Keratinocyte (primary cell): Measurements from ENCODE around the gene LHX2. TPM values are rescaled to one million over a fixed set of nuclear protein-coding genes. Genes with fewer than 3 reads are reported as not detected.

ENCODE experiments used
- DNase-seq: peaks from one replicate; pipeline ENCODE4 v3.0.0-alpha.2; 2011; ENCODE audit warnings: low read depth, missing footprints, low spot score
- FAIRE-seq: peaks from 2 replicates; lab custom pipeline; 2011; peaks lifted over from hg19 to GRCh38; lab: Jason Lieb, UNC
- H2AFZ ChIP-seq: 2 replicates; pipeline ENCODE4 v1.6.0; 2012; ENCODE audit warnings: low read length, control low read depth, inconsistent platforms; ENCODE audit not compliant: control insufficient read depth
- H3K27ac ChIP-seq: 2 replicates; pipeline ENCODE4 v1.5.1; 2011; ENCODE audit warnings: low read length; ENCODE audit not compliant: control insufficient read depth, insufficient read depth
- H3K27me3 ChIP-seq: 3 replicates; pipeline ENCODE4 v1.6.0; 2011; ENCODE audit warnings: low read length; ENCODE audit not compliant: control insufficient read depth, insufficient read depth; ENCODE audit errors: extremely low read depth
- H3K36me3 ChIP-seq, 2 experiments: 2 replicates in 1 of 2; 3 replicates in 1 of 2; pipeline ENCODE4 v1.5.1; 2011; ENCODE audit warnings: low read length in 2 of 2, mild to moderate bottlenecking in 1 of 2; ENCODE audit not compliant: control insufficient read depth in 2 of 2, insufficient read depth in 2 of 2; ENCODE audit errors: extremely low read depth in 1 of 2
- H3K4me1 ChIP-seq: 3 replicates; pipeline ENCODE4 v1.5.1; 2011; ENCODE audit warnings: low read length; ENCODE audit not compliant: control insufficient read depth, insufficient read depth; ENCODE audit errors: extremely low read depth
- H3K4me2 ChIP-seq: 3 replicates; pipeline ENCODE4 v1.6.0; 2011; ENCODE audit warnings: low read depth, low read length; ENCODE audit not compliant: control insufficient read depth, insufficient read depth; ENCODE audit errors: extremely low read depth
- H3K4me3 ChIP-seq, 3 experiments: fragments of 200-600 bp in 1 of 3; sonication (generic) in 1 of 3; 2 replicates in 2 of 3; 3 replicates in 1 of 3; pipeline ENCODE4 v1.5.1; 2011 to 2016; ENCODE audit warnings: low read length in 3 of 3, mild to moderate bottlenecking in 3 of 3, control low read depth in 2 of 3, inconsistent platforms in 1 of 3, low read depth in 1 of 3, mixed read lengths in 1 of 3, mixed run types in 1 of 3, moderate library complexity in 1 of 3; ENCODE audit not compliant: control insufficient read depth in 2 of 3, insufficient read depth in 2 of 3; ENCODE audit errors: extremely low read depth in 1 of 3
- H3K79me2 ChIP-seq: 2 replicates; pipeline ENCODE4 v1.6.0; 2012; ENCODE audit warnings: low read length; ENCODE audit not compliant: control insufficient read depth, insufficient read depth
- H3K9ac ChIP-seq: 3 replicates; pipeline ENCODE4 v1.6.0; 2011; ENCODE audit warnings: low read length; ENCODE audit not compliant: control insufficient read depth, insufficient read depth; ENCODE audit errors: extremely low read depth
- H3K9me1 ChIP-seq: 3 replicates; pipeline ENCODE4 v1.6.0; 2011; ENCODE audit warnings: low read length; ENCODE audit not compliant: control insufficient read depth, insufficient read depth; ENCODE audit errors: extremely low read depth
- H3K9me3 ChIP-seq: 2 replicates; pipeline ENCODE4 v1.5.1; 2012; ENCODE audit warnings: low read depth, low read length; ENCODE audit not compliant: control insufficient read depth
- H4K20me1 ChIP-seq: 3 replicates; pipeline ENCODE4 v1.6.0; 2011; ENCODE audit warnings: low read length; ENCODE audit not compliant: control insufficient read depth, insufficient read depth; ENCODE audit errors: extremely low read depth
- EZH2 ChIP-seq: IDR thresholded peaks from one replicate; pipeline ENCODE4 v1.6.1; 2012; ENCODE audit warnings: inconsistent platforms, mild to moderate bottlenecking, low read length, moderate library complexity
- dilution Hi-C: fragments of 300-500 bp; cut with MboI; formaldehyde crosslinking; loops from one replicate; pipeline ENCODE4 v1.7.0; 2020; ENCODE audit warnings: low sequenced_read_pairs; ENCODE audit not compliant: extremely low pct_ligation_motif_present
- polyA plus RNA-seq, 5 experiments: library from polyadenylated mRNA; depleted of rRNA in 3 of 5; stranded (reverse) in 3 of 5; stranded (forward) in 1 of 5; unstranded in 1 of 5; fragments of >200 nt; gene quantifications; 1 replicate in 1 of 5; 2 replicates in 3 of 5; 3 replicates in 1 of 5; pipeline versions ENCODE4 v1.2.1 to v1.2.3, GENCODE V29; 2011 to 2012; ENCODE audit warnings: missing spikeins in 2 of 5, low read depth in 1 of 5, low replicate concordance in 1 of 5
- TF ChIP-seq, protein P1 (sequence below), 3 experiments: IDR thresholded peaks in 1 of 3; conservative IDR thresholded peaks in 1 of 3; optimal IDR thresholded peaks in 1 of 3; 2 replicates in 2 of 3; 3 replicates in 1 of 3; pipeline versions ENCODE3 to v1.5.1; 2011; ENCODE audit warnings: low read length in 3 of 3, mild to moderate bottlenecking in 3 of 3, moderate library complexity in 2 of 3, control low read depth in 1 of 3, inconsistent platforms in 1 of 3; ENCODE audit not compliant: insufficient read depth in 2 of 3; ENCODE audit errors: extremely low read depth in 1 of 3

The LHX2 gene
- polyA plus RNA-seq, 1 donor (not counting 4 experiments of a cell fraction or from before 2014, with no cell fraction given): 0.07 TPM

DNA sequence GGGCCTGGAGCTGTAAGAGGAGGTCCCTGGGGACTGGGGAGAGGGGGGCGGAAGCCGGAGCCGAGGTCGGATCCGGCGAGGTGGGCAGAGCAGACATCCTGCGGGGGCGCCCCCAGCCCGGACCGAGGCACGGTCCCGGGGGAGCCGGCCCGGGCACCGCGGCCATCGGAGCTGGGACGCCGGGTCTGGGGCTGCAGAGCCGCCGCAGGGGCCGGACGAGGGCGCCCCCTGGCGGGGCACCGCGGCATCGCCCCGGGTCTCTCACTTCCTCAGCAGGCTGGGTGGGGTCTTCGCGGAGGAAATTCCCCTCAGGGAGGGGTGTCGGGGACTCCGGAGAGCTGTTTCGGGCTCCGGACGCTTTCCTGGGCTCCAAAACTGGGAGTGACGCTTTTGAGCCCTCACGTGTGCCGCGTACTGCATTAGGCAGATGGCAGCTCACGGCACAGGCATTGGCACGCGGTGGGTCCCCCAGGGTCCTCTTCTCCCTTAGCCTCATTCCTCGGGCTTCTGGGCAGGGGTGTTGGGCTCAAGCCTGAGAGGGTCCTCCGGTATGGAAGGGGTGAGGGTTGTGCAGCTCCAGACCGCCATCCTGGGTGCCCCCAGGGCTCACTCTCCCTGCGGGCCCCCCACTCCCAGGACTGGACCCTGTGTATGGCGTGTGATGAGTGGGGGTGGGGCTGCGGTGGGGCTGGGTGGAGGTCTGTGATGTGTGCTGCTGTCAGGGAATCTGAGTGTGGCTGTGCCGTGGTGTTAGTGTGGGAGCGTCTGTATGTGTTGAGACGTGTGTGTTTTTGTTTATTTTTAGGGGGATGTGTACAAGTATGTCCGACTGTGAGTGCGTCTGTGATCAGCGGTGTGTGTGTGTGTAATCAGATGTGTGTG is 29.6 kb downstream of the LHX2 start:
- peaks cover 11% of the 10 kb centered on the region for H3K4me1 ChIP-seq
- H3K9me3 ChIP-seq: no peaks in the 10 kb centered on the region
- no peaks in the 10 kb centered on the region for H3K9me1 ChIP-seq
- no peaks in the 10 kb centered on the region for H3K79me2 ChIP-seq
- peak overlapping the region; percentile 62 for H3K4me2 ChIP-seq
- no peak overlapping the region for H2AFZ ChIP-seq
- dilution Hi-C loops: no loop called here
- H4K20me1 ChIP-seq: peaks cover 3% of the 10 kb centered on the region
- TF ChIP-seq EZH2: no peak
- TF ChIP-seq, protein P1, sequence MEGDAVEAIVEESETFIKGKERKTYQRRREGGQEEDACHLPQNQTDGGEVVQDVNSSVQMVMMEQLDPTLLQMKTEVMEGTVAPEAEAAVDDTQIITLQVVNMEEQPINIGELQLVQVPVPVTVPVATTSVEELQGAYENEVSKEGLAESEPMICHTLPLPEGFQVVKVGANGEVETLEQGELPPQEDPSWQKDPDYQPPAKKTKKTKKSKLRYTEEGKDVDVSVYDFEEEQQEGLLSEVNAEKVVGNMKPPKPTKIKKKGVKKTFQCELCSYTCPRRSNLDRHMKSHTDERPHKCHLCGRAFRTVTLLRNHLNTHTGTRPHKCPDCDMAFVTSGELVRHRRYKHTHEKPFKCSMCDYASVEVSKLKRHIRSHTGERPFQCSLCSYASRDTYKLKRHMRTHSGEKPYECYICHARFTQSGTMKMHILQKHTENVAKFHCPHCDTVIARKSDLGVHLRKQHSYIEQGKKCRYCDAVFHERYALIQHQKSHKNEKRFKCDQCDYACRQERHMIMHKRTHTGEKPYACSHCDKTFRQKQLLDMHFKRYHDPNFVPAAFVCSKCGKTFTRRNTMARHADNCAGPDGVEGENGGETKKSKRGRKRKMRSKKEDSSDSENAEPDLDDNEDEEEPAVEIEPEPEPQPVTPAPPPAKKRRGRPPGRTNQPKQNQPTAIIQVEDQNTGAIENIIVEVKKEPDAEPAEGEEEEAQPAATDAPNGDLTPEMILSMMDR (optimal IDR thresholded peaks at IDR 0.05 in 1 of 3, IDR thresholded peaks at IDR 0.05 in 1 of 3, conservative IDR thresholded peaks at IDR 0.05 in 1 of 3; ENCODE audit: extremely low read depth in 1 of 3, insufficient read depth in 2 of 3, low read length in 3 of 3): peak; percentile 67 to 92 (median 72)
- H3K9ac ChIP-seq: no peak overlapping the region
- peak overlapping the region in 2 of 3 experiments; percentile 15 to 51 for H3K4me3 ChIP-seq
- H3K36me3 ChIP-seq: no peaks in the 10 kb centered on the region
- H3K27ac ChIP-seq: no peak overlapping the region
- DNase-seq (no peak), FAIRE-seq (no peak)
- peaks cover 60% of the 10 kb centered on the region for H3K27me3 ChIP-seq

DNA sequence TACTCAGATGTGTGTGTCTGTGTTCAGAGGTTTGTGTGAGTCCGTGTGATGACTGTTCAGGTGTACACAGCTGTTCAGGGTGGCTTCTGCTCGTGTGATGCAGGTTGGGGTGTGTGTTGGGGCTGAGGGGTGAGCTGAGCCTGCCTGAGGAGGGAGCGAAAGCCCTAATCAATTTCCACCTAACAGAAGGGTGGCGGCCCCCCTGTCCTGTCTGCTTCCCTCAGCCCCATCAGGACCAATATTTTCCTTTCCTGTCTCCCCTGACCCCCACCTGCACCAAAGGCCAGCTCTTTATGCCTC is 30.2 kb downstream of the LHX2 start:
- no peak for DNase-seq
- no peak overlapping the region for H3K27ac ChIP-seq
- H3K9me3 ChIP-seq: no peaks in the 10 kb centered on the region
- H3K4me2 ChIP-seq: peak overlapping the region; percentile 2
- H3K9ac ChIP-seq: no peak overlapping the region
- no peak for TF ChIP-seq EZH2
- TF ChIP-seq, protein P1 (optimal IDR thresholded peaks at IDR 0.05 in 1 of 3, IDR thresholded peaks at IDR 0.05 in 1 of 3, conservative IDR thresholded peaks at IDR 0.05 in 1 of 3; ENCODE audit: extremely low read depth in 1 of 3, insufficient read depth in 2 of 3, low read length in 3 of 3): no peak
- no peak overlapping the region for H2AFZ ChIP-seq
- H3K27me3 ChIP-seq: peaks cover 56% of the 10 kb centered on the region
- dilution Hi-C loops: no loop called here
- no peaks in the 10 kb centered on the region for H3K9me1 ChIP-seq
- no peaks in the 10 kb centered on the region for H3K36me3 ChIP-seq
- peaks cover 3% of the 10 kb centered on the region for H4K20me1 ChIP-seq
- FAIRE-seq: no peak
- peaks cover 11% of the 10 kb centered on the region for H3K4me1 ChIP-seq
- H3K4me3 ChIP-seq: no peak overlapping the region
- no peaks in the 10 kb centered on the region for H3K79me2 ChIP-seq
